SK-N-MC (cell line): Measurements from ENCODE around the gene EHD3.

Experiments
- DNase-seq: peaks from one replicate; pipeline ENCODE4 v3.0.0-alpha.2; 2011; ENCODE audit warnings: low read depth, low spot score
- H3K27ac ChIP-seq: fragments of 200-600 bp; sonication (generic); 2 replicates; pipeline ENCODE4 v1.5.1; 2016; ENCODE audit warnings: mixed run types
- H3K36me3 ChIP-seq: fragments of 200-600 bp; sonication (generic); 2 replicates; pipeline ENCODE4 v1.6.1; 2017; ENCODE audit warnings: antibody characterized with exemption, low read length, mixed read lengths; ENCODE audit not compliant: insufficient read depth
- H3K4me3 ChIP-seq: fragments of 200-600 bp; sonication (generic); 2 replicates; pipeline ENCODE4 v1.5.1; 2016
- H3K9ac ChIP-seq: fragments of 200-600 bp; sonication (generic); 2 replicates; pipeline ENCODE4 v1.8.0; 2017; ENCODE audit warnings: mixed run types, mixed read lengths; ENCODE audit not compliant: insufficient read length
- H3K9me3 ChIP-seq: fragments of 200-600 bp; sonication (generic); 2 replicates; pipeline ENCODE4 v1.6.1; 2017; ENCODE audit warnings: low read depth, mild to moderate bottlenecking, antibody characterized with exemption, low read length, moderate library complexity, mixed read lengths
- EZH2 ChIP-seq: fragments of 200-600 bp; sonication (generic); IDR thresholded peaks from one replicate; pipeline ENCODE4 v1.6.1; 2017; ENCODE audit warnings: antibody characterized with exemption
- FOXP2 ChIP-seq: optimal IDR thresholded peaks from 2 replicates; pipeline ENCODE3; 2011; ENCODE audit warnings: mild to moderate bottlenecking, moderate library complexity; ENCODE audit not compliant: insufficient read depth; ENCODE audit errors: extremely low read length, control extremely low read depth
- POLR2AphosphoS5 ChIP-seq: IDR thresholded peaks from 2 replicates; pipeline ENCODE4 v1.6.1; 2012; ENCODE audit warnings: mild to moderate bottlenecking, low read depth, low read length, borderline replicate concordance

Gene EHD3

GRCh38 chr2:31219131-31219969 lies 14.6 kb upstream of the EHD3 start:
- Histone ChIP-seq H3K9ac (no peak overlapping the region), H3K4me3 (no peak overlapping the region), H3K27ac (no peak overlapping the region), H3K36me3 (no peaks in the 10 kb centered on the region), H3K9me3 (no peaks in the 10 kb centered on the region)
- DNase-seq: no peak
- TF ChIP-seq EZH2: no peak
- TF ChIP-seq POLR2AphosphoS5: no peak
- no peak for TF ChIP-seq FOXP2

DNA sequence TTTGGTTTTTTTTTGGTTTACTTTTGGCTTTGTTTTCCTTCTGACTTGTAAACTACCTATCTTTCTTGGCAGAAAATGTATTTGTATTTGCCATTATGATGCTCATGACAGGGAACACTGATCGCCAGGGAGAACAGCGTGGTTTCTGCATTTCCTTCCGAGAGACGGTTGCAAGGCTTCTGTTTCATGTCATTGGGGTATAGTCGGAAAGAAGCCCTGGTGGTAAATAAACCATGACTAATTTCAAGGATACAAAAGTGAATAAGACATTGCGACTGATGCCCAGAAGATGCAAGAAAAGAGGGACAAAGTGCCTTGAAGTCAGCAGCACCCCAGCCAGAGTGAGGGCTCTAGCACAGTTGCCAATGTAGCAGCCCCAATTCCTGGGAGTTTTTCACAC lies 12.4 kb upstream of the EHD3 start:
- H3K4me3 ChIP-seq: no peak overlapping the region
- TF ChIP-seq EZH2 (no peak), FOXP2 (no peak), POLR2AphosphoS5 (no peak)

GRCh38 chr2:31222071-31222470 lies 11.9 kb upstream of the EHD3 start:
- no peaks in the 10 kb centered on the region for H3K9me3 ChIP-seq
- no peak overlapping the region for H3K4me3 ChIP-seq
- no peaks in the 10 kb centered on the region for H3K36me3 ChIP-seq
- H3K27ac ChIP-seq: no peak overlapping the region
- H3K9ac ChIP-seq: no peak overlapping the region
- TF ChIP-seq FOXP2 (no peak), POLR2AphosphoS5 (no peak)
- DNase-seq: no peak

More for the DNA sequence above, 12.4 kb upstream of the EHD3 start:
- H3K9me3 ChIP-seq: no peaks in the 10 kb centered on the region
- no peaks in the 10 kb centered on the region for H3K36me3 ChIP-seq
- no peak overlapping the region for H3K27ac ChIP-seq
- no peak for DNase-seq
- H3K9ac ChIP-seq: no peak overlapping the region

DNA sequence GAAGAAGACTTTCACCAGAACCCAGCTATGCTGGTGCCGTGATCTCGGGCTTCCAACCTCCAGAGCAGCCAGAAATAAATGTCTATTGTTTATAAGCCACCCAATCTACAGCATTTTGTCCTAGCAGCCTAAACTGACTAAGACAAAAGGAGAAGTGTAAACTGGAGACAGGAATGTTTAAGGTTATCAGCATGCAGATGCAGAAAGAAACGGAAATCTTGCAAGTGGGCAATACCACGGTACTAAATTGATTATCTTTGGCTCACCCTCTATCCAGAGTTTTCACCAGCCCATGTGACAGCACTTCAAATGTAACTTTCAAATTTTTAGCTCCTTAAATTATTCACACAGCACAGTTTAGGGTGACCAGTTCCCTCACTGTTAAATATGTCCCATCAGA lies 10.9 kb upstream of the EHD3 start:
- Histone ChIP-seq H3K9ac (no peak overlapping the region), H3K27ac (no peak overlapping the region), H3K36me3 (no peaks in the 10 kb centered on the region), H3K4me3 (no peak overlapping the region), H3K9me3 (no peaks in the 10 kb centered on the region)
- DNase-seq: no peak
- no peak for TF ChIP-seq POLR2AphosphoS5
- no peak for TF ChIP-seq EZH2
- TF ChIP-seq FOXP2: no peak

DNA sequence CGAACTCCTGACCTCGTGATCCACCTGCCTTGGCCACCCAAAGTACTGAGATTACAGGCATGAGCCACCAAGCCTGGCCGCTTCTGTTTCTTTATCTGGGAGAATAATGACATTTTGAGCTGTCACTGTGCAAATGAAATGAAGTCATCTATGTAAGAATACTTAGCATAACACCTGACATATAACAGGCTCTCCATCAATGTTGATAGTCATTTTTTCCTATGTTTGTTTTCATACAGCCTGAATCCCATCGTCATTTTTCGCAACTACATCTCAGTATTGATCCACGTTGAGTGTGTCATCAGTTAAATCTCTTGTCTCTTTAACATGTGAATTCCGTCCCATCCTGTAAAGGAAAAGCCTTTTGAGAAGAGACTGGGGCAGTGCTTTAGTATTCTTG lies 10.2 kb upstream of the EHD3 start:
- no peak overlapping the region for H3K4me3 ChIP-seq
- no peak for DNase-seq
- H3K27ac ChIP-seq: no peak overlapping the region
- no peaks in the 10 kb centered on the region for H3K36me3 ChIP-seq
- H3K9ac ChIP-seq: no peak overlapping the region
- no peaks in the 10 kb centered on the region for H3K9me3 ChIP-seq
- no peak for TF ChIP-seq POLR2AphosphoS5
- TF ChIP-seq EZH2: no peak
- no peak for TF ChIP-seq FOXP2

GRCh38 chr2:31226266-31226665 lies 7.7 kb upstream of the EHD3 start:
- no peak overlapping the region for H3K27ac ChIP-seq
- TF ChIP-seq FOXP2: no peak
- H3K9me3 ChIP-seq: no peaks in the 10 kb centered on the region
- H3K4me3 ChIP-seq: no peak overlapping the region
- H3K9ac ChIP-seq: no peak overlapping the region
- no peaks in the 10 kb centered on the region for H3K36me3 ChIP-seq
- DNase-seq: no peak

DNA sequence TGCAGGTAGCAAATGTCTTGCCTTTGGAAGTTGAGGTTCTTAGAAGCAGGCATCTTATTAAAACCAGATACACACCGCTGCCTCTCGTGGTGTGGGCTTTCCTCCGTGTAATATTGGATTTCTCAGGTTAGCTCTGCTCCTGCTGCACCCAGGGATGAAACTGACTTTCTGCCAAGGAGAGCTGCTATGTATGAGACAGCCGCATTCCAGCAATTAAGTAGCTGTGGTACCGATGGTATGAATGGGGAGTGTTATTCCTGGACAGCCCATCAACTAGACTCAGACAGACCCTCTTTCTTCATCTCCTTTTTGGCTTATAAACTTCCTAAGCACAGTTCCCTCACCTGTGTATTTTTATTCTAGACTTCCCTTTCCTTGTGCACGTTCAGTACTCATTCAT lies 6.8 kb upstream of the EHD3 start:
- Histone ChIP-seq H3K27ac (no peak overlapping the region), H3K9ac (no peak overlapping the region), H3K36me3 (no peaks in the 10 kb centered on the region), H3K9me3 (no peaks in the 10 kb centered on the region), H3K4me3 (no peak overlapping the region)
- DNase-seq: no peak
- TF ChIP-seq EZH2 (no peak), POLR2AphosphoS5 (no peak), FOXP2 (no peak)

DNA sequence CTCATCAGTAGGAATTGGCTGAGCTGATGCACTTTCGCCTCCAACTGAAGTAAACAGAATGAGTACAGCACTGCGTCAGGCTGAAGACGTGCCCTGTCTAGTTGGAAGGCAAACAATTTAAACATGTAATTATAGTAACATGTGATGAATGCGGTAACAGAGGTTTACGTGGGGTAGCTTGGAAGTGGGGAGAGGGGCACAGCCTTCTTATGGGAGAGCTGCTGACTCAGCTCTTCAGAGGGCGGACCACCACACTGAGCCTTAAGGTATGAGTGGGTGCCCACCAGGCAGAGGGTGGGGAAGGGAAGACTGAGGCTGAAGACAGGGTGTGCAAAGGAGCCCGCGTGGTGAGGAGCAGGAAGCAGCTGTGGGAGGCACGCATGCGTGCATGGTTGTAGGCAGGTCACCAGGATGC lies 6.2 kb upstream of the EHD3 start:
- Histone ChIP-seq H3K4me3 (no peak overlapping the region), H3K9ac (no peak overlapping the region), H3K9me3 (no peaks in the 10 kb centered on the region), H3K27ac (no peak overlapping the region), H3K36me3 (no peaks in the 10 kb centered on the region)
- DNase-seq: no peak
- TF ChIP-seq POLR2AphosphoS5 (no peak), FOXP2 (no peak), EZH2 (no peak)

- no peak overlapping the region for H3K9ac ChIP-seq
- TF ChIP-seq FOXP2 (no peak), EZH2 (no peak), POLR2AphosphoS5 (no peak)
- no peak for DNase-seq
- no peak overlapping the region for H3K4me3 ChIP-seq
- H3K27ac ChIP-seq: no peak overlapping the region
- H3K36me3 ChIP-seq: no peaks in the 10 kb centered on the region
- H3K9me3 ChIP-seq: no peaks in the 10 kb centered on the region
Observed at GRCh38 chr2:31228717-31229116, 5.2 kb upstream of the EHD3 start.
